Measurements from ENCODE around the gene LRBA. TPM values are rescaled to one million over a fixed set of nuclear protein-coding genes. Genes with fewer than 3 reads are reported as not detected.

The LRBA gene
- total RNA-seq, 2 donors from 2014 or later, result 50.1 to 59.9 TPM

DNA sequence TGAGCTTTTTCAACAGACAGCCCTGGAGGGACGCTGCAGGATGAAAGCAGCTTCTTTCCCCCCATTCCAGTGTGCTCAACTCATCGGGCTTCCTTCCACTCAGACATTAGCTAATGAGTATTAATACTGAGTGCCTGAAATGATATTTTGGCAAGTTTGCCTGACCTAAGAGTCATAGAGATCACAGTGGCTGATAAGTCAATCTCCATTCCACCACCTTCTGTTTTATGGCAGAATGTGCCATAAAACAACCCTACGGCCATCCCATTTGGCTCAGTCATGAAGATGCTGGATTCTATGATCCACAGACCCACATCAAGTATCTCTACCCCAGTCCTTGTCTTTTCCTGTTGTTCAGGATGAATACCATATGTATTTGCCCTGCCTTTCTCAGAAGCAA is 481.4 kb downstream of the LRBA start:
- Histone ChIP-seq H3K9me3 (no peaks in the 10 kb centered on the region), H3K36me3 (replicated peaks in 1 of 2; ENCODE audit: insufficient read depth in 1 of 2, low read depth in 2 of 2) (no peaks in the 10 kb centered on the region), H3K4me1 (no peaks in the 10 kb centered on the region), H3K27me3 (no peaks in the 10 kb centered on the region), H3K27ac (no peak overlapping the region), H3K4me3 (no peak overlapping the region)
- TF ChIP-seq POLR2A (IDR thresholded peaks at IDR 0.05), result no peak
- TF ChIP-seq, protein P1, sequence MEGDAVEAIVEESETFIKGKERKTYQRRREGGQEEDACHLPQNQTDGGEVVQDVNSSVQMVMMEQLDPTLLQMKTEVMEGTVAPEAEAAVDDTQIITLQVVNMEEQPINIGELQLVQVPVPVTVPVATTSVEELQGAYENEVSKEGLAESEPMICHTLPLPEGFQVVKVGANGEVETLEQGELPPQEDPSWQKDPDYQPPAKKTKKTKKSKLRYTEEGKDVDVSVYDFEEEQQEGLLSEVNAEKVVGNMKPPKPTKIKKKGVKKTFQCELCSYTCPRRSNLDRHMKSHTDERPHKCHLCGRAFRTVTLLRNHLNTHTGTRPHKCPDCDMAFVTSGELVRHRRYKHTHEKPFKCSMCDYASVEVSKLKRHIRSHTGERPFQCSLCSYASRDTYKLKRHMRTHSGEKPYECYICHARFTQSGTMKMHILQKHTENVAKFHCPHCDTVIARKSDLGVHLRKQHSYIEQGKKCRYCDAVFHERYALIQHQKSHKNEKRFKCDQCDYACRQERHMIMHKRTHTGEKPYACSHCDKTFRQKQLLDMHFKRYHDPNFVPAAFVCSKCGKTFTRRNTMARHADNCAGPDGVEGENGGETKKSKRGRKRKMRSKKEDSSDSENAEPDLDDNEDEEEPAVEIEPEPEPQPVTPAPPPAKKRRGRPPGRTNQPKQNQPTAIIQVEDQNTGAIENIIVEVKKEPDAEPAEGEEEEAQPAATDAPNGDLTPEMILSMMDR (IDR thresholded peaks at IDR 0.05), result no peak
- DNase-seq (no peak), ATAC-seq (no peak)
- WGBS, 2 donors, result 93 to 95% methylated on average over 3 of the region's 3 CpGs
- intact Hi-C loops (cut with DNase I), result no loop called here

DNA sequence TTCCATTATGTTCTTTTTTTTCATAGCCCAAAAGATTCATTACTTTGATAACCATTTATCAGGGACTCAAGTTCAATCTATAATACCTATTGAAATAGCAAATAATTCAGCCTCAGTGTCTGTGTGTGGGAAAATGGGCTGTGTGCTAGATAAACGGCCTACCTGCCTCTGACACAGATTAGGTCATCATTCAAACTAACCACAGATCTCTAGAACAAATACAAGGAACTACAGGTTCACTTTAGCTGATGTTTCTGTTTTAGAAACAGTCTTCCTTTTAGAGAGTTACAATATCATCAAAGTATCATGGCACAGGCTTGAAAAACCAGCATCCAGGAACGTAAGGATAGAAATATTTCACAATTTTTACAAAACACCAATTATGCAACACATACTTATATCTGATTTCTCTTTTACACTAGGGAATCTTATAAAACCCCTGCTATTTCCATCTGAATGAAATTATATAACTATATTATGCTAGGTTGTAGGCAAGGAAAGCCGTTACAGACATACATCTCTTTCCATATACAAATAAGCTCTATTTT is 489.7 kb downstream of the LRBA start:
- TF ChIP-seq POLR2A (IDR thresholded peaks at IDR 0.05), result no peak
- TF ChIP-seq, protein P1 (IDR thresholded peaks at IDR 0.05), result no peak
- DNase-seq, result no peak
- Histone ChIP-seq H3K27me3 (no peaks in the 10 kb centered on the region), H3K4me1 (no peaks in the 10 kb centered on the region), H3K27ac (no peak overlapping the region), H3K4me3 (no peak overlapping the region), H3K36me3 (replicated peaks in 1 of 2; ENCODE audit: insufficient read depth in 1 of 2, low read depth in 2 of 2) (no peaks in the 10 kb centered on the region), H3K9me3 (no peaks in the 10 kb centered on the region)
- 74% methylated on average over 3 of the region's 3 CpGs for WGBS, 2 donors
- intact Hi-C loops (cut with DNase I), result no loop called here
- ATAC-seq, result no peak

DNA sequence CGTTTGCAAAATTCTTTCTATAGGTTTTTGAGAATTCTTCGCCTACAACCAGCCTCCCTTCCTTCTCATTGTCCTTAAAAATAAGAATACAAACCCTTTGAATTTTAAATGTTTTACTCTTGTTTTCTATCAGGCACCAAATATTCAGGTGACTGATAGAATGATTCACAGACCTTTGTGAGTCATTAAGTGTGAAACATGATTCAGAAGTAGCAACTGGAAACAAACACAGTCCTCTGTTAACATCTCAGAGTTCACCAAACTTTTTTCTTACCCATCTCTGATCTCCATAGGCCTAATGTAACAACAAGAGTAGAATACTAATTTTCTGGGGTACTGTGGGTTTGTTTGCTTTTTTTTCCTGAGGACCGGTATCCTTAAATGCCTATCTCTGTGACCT is 496.5 kb downstream of the LRBA start:
- Histone ChIP-seq H3K36me3 (replicated peaks in 1 of 2; ENCODE audit: insufficient read depth in 1 of 2, low read depth in 2 of 2) (no peaks in the 10 kb centered on the region), H3K27ac (no peak overlapping the region), H3K4me1 (no peaks in the 10 kb centered on the region), H3K9me3 (no peaks in the 10 kb centered on the region), H3K4me3 (no peak overlapping the region), H3K27me3 (no peaks in the 10 kb centered on the region)
- no peak for ATAC-seq
- 85 to 94% methylated on average over 3 of the region's 3 CpGs for WGBS, 2 donors
- intact Hi-C loops (cut with DNase I), result no loop called here
- DNase-seq, result no peak
- TF ChIP-seq, protein P1 (IDR thresholded peaks at IDR 0.05), result no peak
- no peak for TF ChIP-seq POLR2A (IDR thresholded peaks at IDR 0.05)

DNA sequence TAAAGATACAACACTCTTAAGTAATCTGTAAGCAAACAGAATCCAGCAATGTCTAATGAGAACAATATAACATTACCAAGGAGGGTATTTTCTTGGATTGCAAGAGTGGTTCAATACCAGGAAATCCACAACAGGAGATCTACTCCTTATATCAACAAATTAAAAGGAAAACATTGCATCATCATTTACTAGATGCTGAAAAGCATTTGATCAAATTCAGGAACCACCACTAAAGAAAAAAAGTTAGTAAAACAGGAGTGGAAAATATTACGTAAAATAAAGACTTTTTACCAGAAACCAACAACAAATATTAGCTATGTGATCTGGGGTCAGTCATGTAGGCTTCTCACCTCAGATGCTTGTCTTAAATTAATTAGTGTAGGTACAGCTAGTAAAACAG is 499.9 kb downstream of the LRBA start:
- TF ChIP-seq POLR2A (IDR thresholded peaks at IDR 0.05), result no peak
- TF ChIP-seq, protein P1 (IDR thresholded peaks at IDR 0.05), result no peak
- WGBS, 2 donors, result 59 to 78% methylated on average over 1 of the region's 1 CpG
- intact Hi-C loops (cut with DNase I), result no loop called here
- Histone ChIP-seq H3K4me1 (no peaks in the 10 kb centered on the region), H3K9me3 (no peaks in the 10 kb centered on the region), H3K36me3 (replicated peaks in 1 of 2; ENCODE audit: insufficient read depth in 1 of 2, low read depth in 2 of 2) (no peaks in the 10 kb centered on the region), H3K4me3 (no peak overlapping the region), H3K27me3 (no peaks in the 10 kb centered on the region), H3K27ac (peak overlapping the region in 1 of 4 donors; percentile 25)
- DNase-seq (no peak), ATAC-seq (peak; percentile 50)

DNA sequence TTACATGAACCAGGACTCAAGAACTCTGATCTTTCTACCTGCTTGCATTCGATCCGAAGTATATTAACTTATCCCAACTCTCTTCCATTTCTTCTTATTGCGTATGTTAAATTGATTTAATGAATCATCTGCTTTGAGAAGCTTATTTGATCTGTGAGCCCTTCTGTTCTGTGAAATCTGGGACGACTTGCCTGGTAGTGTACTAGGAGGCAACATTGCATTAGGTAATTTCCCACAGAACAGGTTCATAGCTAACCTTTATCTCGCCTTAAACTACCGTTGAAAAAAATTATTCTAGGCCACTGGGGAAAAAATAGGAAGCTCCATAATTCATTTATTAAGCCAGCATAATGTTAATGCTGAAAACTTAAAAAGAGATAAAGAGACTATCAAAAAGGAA is 500.4 kb downstream of the LRBA start:
- Histone ChIP-seq H3K27me3 (no peaks in the 10 kb centered on the region), H3K4me1 (no peaks in the 10 kb centered on the region), H3K9me3 (no peaks in the 10 kb centered on the region), H3K36me3 (replicated peaks in 1 of 2; ENCODE audit: insufficient read depth in 1 of 2, low read depth in 2 of 2) (no peaks in the 10 kb centered on the region), H3K27ac (peak overlapping the region in 1 of 4 donors; percentile 25), H3K4me3 (no peak overlapping the region)
- 73 to 76% methylated on average over 6 of the region's 6 CpGs for WGBS, 2 donors
- intact Hi-C loops (cut with DNase I), result no loop called here
- ATAC-seq (peak; percentile 21), DNase-seq (no peak)
- TF ChIP-seq, protein P1 (IDR thresholded peaks at IDR 0.05), result no peak
- no peak for TF ChIP-seq POLR2A (IDR thresholded peaks at IDR 0.05)

Measured in body of pancreas (tissue), 4 donors.